ENCODE results near the gene ACACB.

The ACACB gene

DNA sequence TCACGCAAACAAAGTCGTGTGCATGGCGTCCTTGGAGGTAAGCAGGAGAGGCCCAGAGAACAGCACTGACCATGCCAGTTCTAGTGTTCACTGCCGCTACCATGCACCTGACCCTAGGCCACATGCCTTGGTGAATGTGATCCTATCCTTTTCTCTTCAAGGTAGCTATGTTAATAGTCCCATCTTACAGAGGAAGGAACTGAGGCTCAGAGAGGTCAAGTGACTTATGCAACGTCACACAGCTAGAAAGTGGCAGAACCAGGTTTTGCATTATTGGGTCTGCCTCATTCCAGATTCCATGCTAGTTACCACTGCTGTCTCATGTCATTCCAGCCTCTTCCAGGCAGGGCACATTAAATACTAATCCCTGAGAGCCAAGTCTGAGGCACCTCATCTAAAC, 107.5 kb downstream of the ACACB start:
- no peak overlapping the region for H2AFZ ChIP-seq (ENCODE audit: low read depth, low read length)
- H3K27me3 ChIP-seq (ENCODE audit: insufficient read depth, low read length): no peaks in the 10 kb centered on the region
- no peaks in the 10 kb centered on the region for H3K9me3 ChIP-seq (ENCODE audit: low read length)

DNA sequence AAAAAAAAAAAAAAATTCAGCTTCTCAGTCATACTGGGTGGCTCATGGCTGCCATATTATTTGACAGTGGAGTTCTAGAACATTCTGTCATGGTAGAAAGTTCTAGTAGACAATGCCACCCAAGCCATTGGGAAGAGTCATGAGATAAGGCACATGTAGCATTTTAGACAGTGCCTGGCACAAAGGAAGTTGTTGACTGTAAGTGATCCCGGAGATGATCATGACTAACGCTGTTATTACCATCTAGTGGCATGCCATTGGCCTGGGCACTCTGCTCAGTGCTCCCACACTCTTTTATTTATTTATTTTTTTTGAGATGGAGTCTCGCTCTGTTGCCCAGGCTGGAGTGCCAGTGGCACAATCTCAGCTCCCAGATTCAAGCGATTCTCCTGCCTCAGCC, 112.3 kb downstream of the ACACB start:
- Histone ChIP-seq H3K9me3 (ENCODE audit: low read length) (no peaks in the 10 kb centered on the region), H2AFZ (ENCODE audit: low read depth, low read length) (no peak overlapping the region), H3K27me3 (ENCODE audit: insufficient read depth, low read length) (no peaks in the 10 kb centered on the region), H3K36me3 (ENCODE audit: insufficient read depth, low read length) (no peaks in the 10 kb centered on the region), H3K4me3 (ENCODE audit: low read length) (no peak overlapping the region), H3K4me1 (ENCODE audit: insufficient read depth, low read length) (no peaks in the 10 kb centered on the region)

More for the DNA sequence above, 107.5 kb downstream of the ACACB start:
- Histone ChIP-seq H3K4me3 (ENCODE audit: low read length) (no peak overlapping the region), H3K36me3 (ENCODE audit: insufficient read depth, low read length) (no peaks in the 10 kb centered on the region), H3K4me1 (ENCODE audit: insufficient read depth, low read length) (no peaks in the 10 kb centered on the region)

DNA sequence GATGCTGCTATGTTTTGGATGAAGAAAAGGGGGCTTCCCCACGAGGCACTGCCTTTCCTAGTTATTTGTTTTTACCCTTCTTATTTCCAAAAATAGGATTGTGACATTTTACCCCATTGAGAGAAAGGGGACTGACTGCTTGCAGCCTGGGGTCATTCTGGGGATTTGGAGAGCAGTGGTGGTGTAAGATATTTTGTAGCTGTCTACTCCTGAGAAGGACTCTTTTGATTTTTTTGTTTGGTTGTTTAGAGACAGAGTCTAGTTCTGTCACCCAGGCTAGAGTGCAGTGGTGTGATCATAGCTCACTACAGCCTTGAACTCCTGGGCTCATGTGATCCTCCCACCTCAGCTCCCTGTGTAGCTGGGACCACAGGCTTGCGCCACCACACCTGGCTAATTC, 113.8 kb downstream of the ACACB start:
- no peaks in the 10 kb centered on the region for H3K36me3 ChIP-seq (ENCODE audit: insufficient read depth, low read length)
- H3K4me3 ChIP-seq (ENCODE audit: low read length): no peak overlapping the region

DNA sequence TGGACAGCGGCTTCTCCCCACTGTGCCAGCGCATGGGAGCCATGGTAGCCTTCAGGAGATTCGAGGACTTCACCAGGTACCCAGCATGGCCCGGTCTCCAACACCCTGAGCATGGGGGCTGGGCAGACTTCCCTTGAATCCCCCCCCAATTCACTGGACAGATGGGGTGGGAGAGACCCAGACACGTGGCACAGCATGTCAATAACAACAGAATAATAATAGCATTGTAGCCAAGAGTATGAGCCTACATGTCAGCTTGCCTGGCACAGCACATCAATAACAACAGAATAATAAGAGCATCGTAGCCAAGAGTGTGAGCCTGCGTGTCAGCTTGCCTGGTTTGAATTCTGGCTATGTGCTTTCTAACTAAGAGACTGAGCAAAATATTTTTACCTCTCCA, 116.3 kb downstream of the ACACB start:
- H3K9me3 ChIP-seq (ENCODE audit: low read length): no peaks in the 10 kb centered on the region
- H2AFZ ChIP-seq (ENCODE audit: low read depth, low read length): no peak overlapping the region
- no peaks in the 10 kb centered on the region for H3K4me1 ChIP-seq (ENCODE audit: insufficient read depth, low read length)
- H3K27me3 ChIP-seq (ENCODE audit: insufficient read depth, low read length): no peaks in the 10 kb centered on the region
- H3K36me3 ChIP-seq (ENCODE audit: insufficient read depth, low read length): no peaks in the 10 kb centered on the region
- no peak overlapping the region for H3K4me3 ChIP-seq (ENCODE audit: low read length)

More for the DNA sequence above, 113.8 kb downstream of the ACACB start:
- Histone ChIP-seq H2AFZ (ENCODE audit: low read depth, low read length) (no peak overlapping the region), H3K27me3 (ENCODE audit: insufficient read depth, low read length) (no peaks in the 10 kb centered on the region), H3K4me1 (ENCODE audit: insufficient read depth, low read length) (no peaks in the 10 kb centered on the region), H3K9me3 (ENCODE audit: low read length) (no peaks in the 10 kb centered on the region)

DNA sequence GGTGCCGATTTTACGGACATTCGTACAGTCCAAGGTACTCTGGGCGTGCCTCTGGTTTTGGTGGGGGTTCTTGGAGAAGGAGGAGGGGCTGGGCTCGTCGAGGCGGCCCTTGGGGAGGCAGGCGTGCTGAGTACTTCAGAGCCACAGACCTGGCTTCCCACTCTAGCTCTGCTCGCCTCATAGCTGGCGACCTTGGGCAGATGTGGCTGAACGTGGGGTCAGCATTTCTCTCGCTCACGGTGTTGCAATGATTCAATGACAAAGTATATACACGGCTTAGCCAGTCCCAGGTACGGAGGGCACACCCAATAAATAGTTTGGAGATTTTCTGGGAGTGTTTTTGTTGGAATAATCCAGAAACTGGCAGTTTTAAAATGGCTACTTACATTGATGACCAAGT, 117.6 kb downstream of the ACACB start:
- no peak overlapping the region for H3K4me3 ChIP-seq (ENCODE audit: low read length)
- no peaks in the 10 kb centered on the region for H3K27me3 ChIP-seq (ENCODE audit: insufficient read depth, low read length)
- no peak overlapping the region for H2AFZ ChIP-seq (ENCODE audit: low read depth, low read length)
- no peaks in the 10 kb centered on the region for H3K9me3 ChIP-seq (ENCODE audit: low read length)
- no peaks in the 10 kb centered on the region for H3K4me1 ChIP-seq (ENCODE audit: insufficient read depth, low read length)
- H3K36me3 ChIP-seq (ENCODE audit: insufficient read depth, low read length): no peaks in the 10 kb centered on the region

DNA sequence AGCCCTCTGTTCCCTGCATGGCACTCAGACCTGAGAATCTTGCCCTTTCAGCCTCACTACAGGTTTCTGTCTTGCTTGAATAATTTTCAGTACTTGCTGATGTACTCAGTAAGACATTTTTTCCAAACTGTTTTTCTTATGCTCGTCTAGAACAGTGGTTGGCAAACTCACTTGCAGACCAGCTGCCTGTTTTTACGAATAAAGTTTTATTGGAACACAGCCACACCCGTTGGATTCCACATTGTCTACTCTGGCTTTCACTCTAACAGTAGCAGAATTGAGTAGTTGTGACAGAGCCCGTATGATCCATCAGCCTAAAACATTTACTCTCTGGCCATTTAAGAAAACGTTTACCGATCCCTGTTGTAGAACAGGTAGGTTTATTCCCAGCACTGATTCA, 119.9 kb downstream of the ACACB start:
- no peaks in the 10 kb centered on the region for H3K36me3 ChIP-seq (ENCODE audit: insufficient read depth, low read length)

DNA sequence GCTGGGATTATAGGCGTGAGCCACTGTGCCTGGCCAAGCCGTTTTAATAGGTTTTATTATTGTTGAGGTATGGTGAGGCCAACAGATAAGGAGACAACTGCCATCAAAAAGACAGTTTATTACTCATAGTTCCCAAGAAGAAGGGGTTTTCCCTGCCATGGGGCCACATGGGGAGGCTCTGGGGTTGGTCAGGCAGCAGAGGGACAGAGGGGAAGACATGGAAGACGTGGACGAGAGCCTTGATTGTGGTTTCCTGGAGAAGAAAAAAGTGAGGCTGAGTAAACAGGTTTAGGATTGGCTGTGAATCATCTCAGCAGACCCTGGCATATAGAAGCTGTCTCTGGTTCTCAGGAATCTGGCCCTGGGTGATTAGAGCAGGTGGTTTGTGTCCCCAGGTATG, 122.8 kb downstream of the ACACB start:
- Histone ChIP-seq H3K4me1 (ENCODE audit: insufficient read depth, low read length) (no peaks in the 10 kb centered on the region), H3K36me3 (ENCODE audit: insufficient read depth, low read length) (peaks cover 1% of the 10 kb centered on the region), H3K4me3 (ENCODE audit: low read length) (no peak overlapping the region), H2AFZ (ENCODE audit: low read depth, low read length) (no peak overlapping the region), H3K27me3 (ENCODE audit: insufficient read depth, low read length) (no peaks in the 10 kb centered on the region), H3K9me3 (ENCODE audit: low read length) (no peaks in the 10 kb centered on the region)

More for the DNA sequence above, 119.9 kb downstream of the ACACB start:
- Histone ChIP-seq H3K4me1 (ENCODE audit: insufficient read depth, low read length) (no peaks in the 10 kb centered on the region), H2AFZ (ENCODE audit: low read depth, low read length) (no peak overlapping the region), H3K9me3 (ENCODE audit: low read length) (no peaks in the 10 kb centered on the region), H3K4me3 (ENCODE audit: low read length) (no peak overlapping the region), H3K27me3 (ENCODE audit: insufficient read depth, low read length) (no peaks in the 10 kb centered on the region)

DNA sequence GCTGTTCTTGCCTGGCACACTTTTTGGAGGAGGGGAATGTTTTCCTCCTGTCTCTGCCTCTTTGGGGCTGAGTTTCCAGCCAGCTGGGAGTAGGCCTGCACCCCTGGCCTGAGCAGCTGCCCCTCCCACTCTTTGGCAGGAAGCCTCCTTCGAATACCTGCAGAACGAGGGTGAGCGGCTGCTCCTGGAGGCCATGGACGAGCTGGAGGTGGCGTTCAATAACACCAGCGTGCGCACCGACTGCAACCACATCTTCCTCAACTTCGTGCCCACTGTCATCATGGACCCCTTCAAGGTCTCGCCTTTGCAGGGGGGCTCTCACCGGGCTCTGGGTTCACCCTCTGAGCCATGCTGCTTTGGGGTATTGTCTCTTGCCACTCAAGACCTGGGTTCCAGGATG, 123.3 kb downstream of the ACACB start:
- Histone ChIP-seq H3K36me3 (ENCODE audit: insufficient read depth, low read length) (peaks cover 1% of the 10 kb centered on the region), H2AFZ (ENCODE audit: low read depth, low read length) (no peak overlapping the region), H3K9me3 (ENCODE audit: low read length) (no peaks in the 10 kb centered on the region), H3K4me1 (ENCODE audit: insufficient read depth, low read length) (no peaks in the 10 kb centered on the region), H3K27me3 (ENCODE audit: insufficient read depth, low read length) (no peaks in the 10 kb centered on the region), H3K4me3 (ENCODE audit: low read length) (no peak overlapping the region)

DNA sequence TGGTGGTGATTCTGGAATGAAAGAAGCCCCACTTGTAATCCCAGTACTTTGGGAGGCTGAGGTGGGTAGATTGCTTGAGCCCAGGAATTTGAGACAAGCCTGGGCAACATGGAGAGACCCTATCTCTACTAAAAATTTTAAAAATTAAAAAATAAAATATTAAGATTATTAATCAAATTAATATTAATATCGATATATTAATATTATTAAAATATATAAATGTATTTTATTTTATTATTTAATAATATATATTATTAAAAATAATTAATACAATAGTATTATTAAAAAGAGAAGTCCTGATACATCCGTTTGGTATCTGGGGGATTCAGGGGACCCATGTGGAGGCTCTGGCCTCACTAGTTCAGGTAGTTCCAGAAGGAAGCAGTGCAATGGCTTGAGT, 124.0 kb downstream of the ACACB start:
- H3K27me3 ChIP-seq (ENCODE audit: insufficient read depth, low read length): no peaks in the 10 kb centered on the region
- H3K4me3 ChIP-seq (ENCODE audit: low read length): no peak overlapping the region
- no peaks in the 10 kb centered on the region for H3K9me3 ChIP-seq (ENCODE audit: low read length)
- H3K4me1 ChIP-seq (ENCODE audit: insufficient read depth, low read length): no peaks in the 10 kb centered on the region
- H3K36me3 ChIP-seq (ENCODE audit: insufficient read depth, low read length): peaks cover 1% of the 10 kb centered on the region
- no peak overlapping the region for H2AFZ ChIP-seq (ENCODE audit: low read depth, low read length)

DNA sequence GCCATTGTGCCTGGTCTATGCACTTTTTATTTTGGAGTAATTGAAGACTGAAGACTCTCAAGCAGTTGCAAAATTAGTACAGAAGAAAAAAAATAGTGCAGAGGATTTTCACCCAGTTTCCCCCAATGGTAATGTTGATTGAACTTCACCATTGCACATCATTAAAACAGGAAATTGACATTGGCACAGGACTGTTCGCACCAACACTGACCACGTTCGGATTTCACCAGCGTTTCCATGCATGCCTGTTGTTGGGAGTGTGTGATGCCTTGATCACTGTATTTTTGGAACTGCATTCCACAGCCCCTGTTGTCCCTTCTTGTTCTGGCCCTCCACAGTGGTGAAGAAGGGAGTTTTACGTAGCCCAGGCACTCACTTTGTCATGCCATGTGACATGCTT, 125.5 kb downstream of the ACACB start:
- Histone ChIP-seq H3K4me3 (ENCODE audit: low read length) (no peak overlapping the region), H3K9me3 (ENCODE audit: low read length) (no peaks in the 10 kb centered on the region), H3K36me3 (ENCODE audit: insufficient read depth, low read length) (peaks cover 5% of the 10 kb centered on the region), H3K4me1 (ENCODE audit: insufficient read depth, low read length) (no peaks in the 10 kb centered on the region), H2AFZ (ENCODE audit: low read depth, low read length) (no peak overlapping the region), H3K27me3 (ENCODE audit: insufficient read depth, low read length) (no peaks in the 10 kb centered on the region)

DNA sequence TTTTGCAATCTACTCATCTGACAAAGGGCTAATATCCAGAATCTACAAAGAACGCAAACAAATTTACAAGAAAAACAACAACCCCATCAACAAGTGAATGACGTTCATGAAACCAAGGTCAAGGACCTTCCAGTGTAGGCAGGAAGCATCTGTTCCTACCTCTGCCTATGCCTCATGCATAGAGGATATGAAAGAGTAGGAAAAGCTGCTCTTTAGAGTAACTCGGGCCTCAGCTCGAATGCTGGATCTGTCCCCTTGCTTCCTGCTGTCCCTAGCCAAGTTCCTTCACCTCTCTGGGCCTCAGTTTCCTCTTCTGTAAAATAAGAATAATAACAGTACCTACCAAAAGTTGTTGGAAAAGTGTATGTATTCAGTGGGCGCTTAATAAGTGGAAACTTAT, 127.7 kb downstream of the ACACB start:
- Histone ChIP-seq H3K36me3 (ENCODE audit: insufficient read depth, low read length) (peaks cover 5% of the 10 kb centered on the region), H3K27me3 (ENCODE audit: insufficient read depth, low read length) (no peaks in the 10 kb centered on the region)

DNA sequence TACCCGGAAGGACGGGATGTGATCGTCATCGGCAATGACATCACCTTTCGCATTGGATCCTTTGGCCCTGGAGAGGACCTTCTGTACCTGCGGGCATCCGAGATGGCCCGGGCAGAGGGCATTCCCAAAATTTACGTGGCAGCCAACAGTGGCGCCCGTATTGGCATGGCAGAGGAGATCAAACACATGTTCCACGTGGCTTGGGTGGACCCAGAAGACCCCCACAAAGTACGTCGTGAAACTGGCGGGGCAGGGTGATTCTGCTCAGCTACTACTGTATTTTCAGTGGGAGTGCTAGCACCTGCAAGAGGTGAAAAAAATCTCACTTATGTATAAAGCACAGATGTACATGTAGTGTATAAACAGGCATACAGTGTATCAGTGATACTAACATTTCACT, 129.8 kb downstream of the ACACB start:
- Histone ChIP-seq H2AFZ (ENCODE audit: low read depth, low read length) (no peak overlapping the region), H3K27me3 (ENCODE audit: insufficient read depth, low read length) (no peaks in the 10 kb centered on the region), H3K4me1 (ENCODE audit: insufficient read depth, low read length) (no peaks in the 10 kb centered on the region), H3K36me3 (ENCODE audit: insufficient read depth, low read length) (peaks cover 5% of the 10 kb centered on the region), H3K4me3 (ENCODE audit: low read length) (no peak overlapping the region), H3K9me3 (ENCODE audit: low read length) (no peaks in the 10 kb centered on the region)

More for the DNA sequence above, 127.7 kb downstream of the ACACB start:
- H3K4me3 ChIP-seq (ENCODE audit: low read length): no peak overlapping the region
- no peaks in the 10 kb centered on the region for H3K4me1 ChIP-seq (ENCODE audit: insufficient read depth, low read length)
- H3K9me3 ChIP-seq (ENCODE audit: low read length): no peaks in the 10 kb centered on the region
- no peak overlapping the region for H2AFZ ChIP-seq (ENCODE audit: low read depth, low read length)

DNA sequence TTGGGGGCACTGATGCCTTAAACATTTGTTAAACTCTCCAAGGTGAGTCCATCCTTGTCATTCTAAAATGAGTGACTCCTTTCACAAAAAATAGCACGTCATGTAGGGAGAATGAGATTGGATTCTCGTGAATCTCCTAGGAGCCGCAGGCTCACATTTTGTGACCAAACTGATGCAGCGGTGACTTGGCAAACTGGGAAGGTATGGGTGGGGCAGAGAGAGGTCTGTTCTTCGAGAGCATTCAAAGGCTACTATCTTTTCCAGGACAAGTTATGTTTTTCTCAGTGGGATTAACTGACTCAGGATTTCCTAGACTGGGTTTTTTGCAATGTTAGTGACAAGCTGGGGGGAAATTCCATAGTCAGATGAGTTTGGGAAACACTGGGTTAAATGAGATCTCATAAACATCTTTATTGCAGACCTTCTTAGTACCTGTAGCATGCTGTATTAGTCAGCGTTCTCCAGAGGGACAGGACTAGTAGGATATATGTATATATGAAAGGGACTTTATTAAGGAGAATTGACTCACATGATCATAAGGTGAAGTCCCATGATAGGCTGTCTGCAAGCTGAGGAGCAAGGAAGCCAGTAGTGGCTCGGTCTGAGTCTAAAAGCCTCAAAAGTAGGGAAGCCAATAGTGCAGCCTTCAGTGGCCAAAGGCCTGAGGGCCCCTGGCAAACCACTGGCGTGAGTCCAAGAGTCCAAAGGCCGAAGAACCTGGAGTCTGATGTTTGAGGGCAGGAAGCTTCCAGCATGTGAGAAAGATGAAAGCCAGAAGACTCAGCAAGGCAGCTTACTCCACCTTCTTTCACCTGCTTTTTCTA, 131.7 kb downstream of the ACACB start:
- Histone ChIP-seq H3K4me3 (ENCODE audit: low read length) (no peak overlapping the region), H2AFZ (ENCODE audit: low read depth, low read length) (no peak overlapping the region), H3K9me3 (ENCODE audit: low read length) (peaks cover 3% of the 10 kb centered on the region), H3K36me3 (ENCODE audit: insufficient read depth, low read length) (peaks cover 4% of the 10 kb centered on the region), H3K27me3 (ENCODE audit: insufficient read depth, low read length) (no peaks in the 10 kb centered on the region), H3K4me1 (ENCODE audit: insufficient read depth, low read length) (no peaks in the 10 kb centered on the region)

DNA sequence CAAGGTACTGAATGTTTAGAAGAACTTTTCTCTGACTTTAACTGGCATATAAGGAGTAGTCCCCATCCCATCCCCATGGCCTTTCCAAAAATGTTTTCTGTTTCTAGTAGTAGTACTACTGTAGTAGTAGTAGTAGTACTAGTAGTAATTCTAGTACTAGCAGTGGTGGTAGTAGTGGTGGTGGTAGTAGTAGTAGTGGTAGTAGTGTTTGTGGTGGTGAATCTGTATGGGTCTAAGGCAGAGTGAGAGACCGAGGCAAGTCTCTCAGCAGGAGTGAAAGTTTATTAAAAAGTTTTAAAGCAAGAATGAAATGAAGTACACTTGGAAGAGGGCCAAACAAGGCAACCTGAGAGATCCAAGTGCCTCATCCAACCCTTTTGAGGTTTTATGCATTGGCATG, 134.1 kb downstream of the ACACB start:
- H3K4me1 ChIP-seq (ENCODE audit: insufficient read depth, low read length): no peaks in the 10 kb centered on the region
- H2AFZ ChIP-seq (ENCODE audit: low read depth, low read length): no peak overlapping the region
- no peaks in the 10 kb centered on the region for H3K27me3 ChIP-seq (ENCODE audit: insufficient read depth, low read length)
- H3K36me3 ChIP-seq (ENCODE audit: insufficient read depth, low read length): peaks cover 3% of the 10 kb centered on the region
- H3K4me3 ChIP-seq (ENCODE audit: low read length): no peak overlapping the region
- peaks cover 7% of the 10 kb centered on the region for H3K9me3 ChIP-seq (ENCODE audit: low read length)
